ENCODE measurements around the gene ANO1. TPM values are rescaled to one million over a fixed set of nuclear protein-coding genes. Genes with fewer than 3 reads are reported as not detected.

ANO1 gene
- total and polyA plus RNA-seq, 2 of the 8 experiments (the other 6 are each of a cell fraction or from before 2014, with no cell fraction given), result 4.7 to 5.0 TPM

- Histone ChIP-seq H3K79me2 (ENCODE audit: control insufficient read depth in 1 of 2, insufficient read depth in 2 of 2, low read length in 2 of 2) (no peaks in the 10 kb centered on the region), H2BK15ac (ENCODE audit: low read length) (no peak overlapping the region), H2AK5ac (ENCODE audit: low read depth, low read length) (no peak overlapping the region; the same call in 1 of the 2 replicates), H2BK20ac (ENCODE audit: low read length) (no peak overlapping the region), H3K18ac (ENCODE audit: extremely low read depth, low read length) (no peak overlapping the region), H4K5ac (ENCODE audit: insufficient read length, low read depth, low read length) (no peak overlapping the region), H4K91ac (replicated peaks; ENCODE audit: insufficient read length, low read length) (no peak overlapping the region), H3K4ac (replicated peaks; ENCODE audit: insufficient read length, low read depth, low read length) (no peak overlapping the region), H4K20me1 (replicated peaks in 1 of 2; ENCODE audit: control insufficient read depth in 1 of 2, insufficient read depth in 2 of 2, low read length in 2 of 2) (no peaks in the 10 kb centered on the region), H3K79me1 (ENCODE audit: low read depth, low read length) (no peaks in the 10 kb centered on the region), H3K56ac (replicated peaks; ENCODE audit: insufficient read length, low read depth, low read length) (no peak overlapping the region), H3K4me1 (replicated peaks in 1 of 4; ENCODE audit: control insufficient read depth in 3 of 4, insufficient read depth in 4 of 4, low read length in 3 of 4) (peaks cover 0 to 7% (median 5%) of the 10 kb centered on the region in 4 experiments; a peak in 4 of 7 replicates), H3K23ac (ENCODE audit: insufficient read length) (no peak overlapping the region), H4K8ac (ENCODE audit: extremely low read depth, insufficient read depth, low read length) (no peak overlapping the region), H3K9me3 (ENCODE audit: insufficient read depth in 2 of 2, low read depth in 1 of 2, low read length in 1 of 2) (no peaks in the 10 kb centered on the region), H2BK120ac (replicated peaks; ENCODE audit: low read depth, low read length) (no peak overlapping the region), H3K9ac (replicated peaks in 1 of 4; ENCODE audit: extremely low read depth in 1 of 4, low read depth in 3 of 4, low read length in 3 of 4) (no peak overlapping the region; a peak in 1 of 7 replicates), H2BK5ac (ENCODE audit: low read depth, low read length) (no peak overlapping the region), H3K4me3 (ENCODE audit: extremely low read depth in 1 of 4, insufficient read depth in 2 of 4, low read depth in 3 of 4, low read length in 4 of 4) (no peak overlapping the region), H3K4me2 (ENCODE audit: insufficient read depth in 1 of 2, low read depth in 2 of 2, low read length in 2 of 2) (no peak overlapping the region), H3K27me3 (replicated peaks in 1 of 4; ENCODE audit: control insufficient read depth in 3 of 4, extremely low read depth in 1 of 4, insufficient read depth in 3 of 4, low read length in 3 of 4) (no peaks in the 10 kb centered on the region), H3K27ac (ENCODE audit: low read depth, low read length) (no peak overlapping the region), H3K36me3 (ENCODE audit: control insufficient read depth in 2 of 4, insufficient read depth in 4 of 4, low read length in 3 of 4) (no peaks in the 10 kb centered on the region), H2BK12ac (ENCODE audit: low read depth, low read length) (no peak overlapping the region), H3K23me2 (ENCODE audit: low read depth, low read length) (no peaks in the 10 kb centered on the region), H2AFZ (ENCODE audit: low read length) (no peak overlapping the region), H3K14ac (ENCODE audit: insufficient read length) (no peak overlapping the region)
- ChIA-PET POLR2A (ENCODE audit: partially characterized antibody) (interaction anchor here (1.2 kb wide), 1 partner anchor 9 kb away, joined by 3 read pairs; no protein-coding TSS in a partner anchor), CTCF (ENCODE audit: partially characterized antibody) (interaction anchor here (0.6 to 2.0 kb wide), 11 partner anchors 12 to 197 kb away, joined by 3 to 6 read pairs (median 4); no protein-coding TSS in a partner anchor)
- no peak for TF ChIP-seq MAX (IDR thresholded peaks at IDR 0.05)
- no peak for TF ChIP-seq SRF (IDR thresholded peaks at IDR 0.05; ENCODE audit: low read depth, low read length)
- no peak for TF ChIP-seq KDM5A (IDR thresholded peaks at IDR 0.05; ENCODE audit: low read length)
- TF ChIP-seq KDM1A (IDR thresholded peaks at IDR 0.05; ENCODE audit: borderline replicate concordance, low read length), result no peak
- TF ChIP-seq EP300 (IDR thresholded peaks at IDR 0.05; ENCODE audit: borderline replicate concordance in 1 of 2, low read depth in 2 of 2, low read length in 2 of 2), result no peak
- TF ChIP-seq CBX5 (IDR thresholded peaks at IDR 0.05; ENCODE audit: low read depth, low read length), result no peak
- no peak for TF ChIP-seq BCL11A (IDR thresholded peaks at IDR 0.05; ENCODE audit: low read depth in 2 of 2, low read length in 2 of 2)
- FAIRE-seq (no peak), DNase-seq (ENCODE audit: low read depth in 1 of 2, low spot score in 2 of 2) (no peak)
- 80% methylated on average over 28 of the region's 29 CpGs; no CpG with 5 or more reads in 1 of the 2 experiments for WGBS, 2 experiments (ENCODE audit: extremely low coverage in 1 of 2, insufficient coverage in 1 of 2, insufficient read length in 1 of 2, insufficient replicate concordance in 2 of 2, low coverage in 1 of 2, low lambda C conversion rate in 2 of 2, missing lambda C conversion rate in 1 of 2)
Observed at GRCh38 chr11:70111269-70112016, 33.3 kb downstream of the ANO1 start.
